ENCODE data around the gene DOCK6.

The DOCK6 gene

DNA sequence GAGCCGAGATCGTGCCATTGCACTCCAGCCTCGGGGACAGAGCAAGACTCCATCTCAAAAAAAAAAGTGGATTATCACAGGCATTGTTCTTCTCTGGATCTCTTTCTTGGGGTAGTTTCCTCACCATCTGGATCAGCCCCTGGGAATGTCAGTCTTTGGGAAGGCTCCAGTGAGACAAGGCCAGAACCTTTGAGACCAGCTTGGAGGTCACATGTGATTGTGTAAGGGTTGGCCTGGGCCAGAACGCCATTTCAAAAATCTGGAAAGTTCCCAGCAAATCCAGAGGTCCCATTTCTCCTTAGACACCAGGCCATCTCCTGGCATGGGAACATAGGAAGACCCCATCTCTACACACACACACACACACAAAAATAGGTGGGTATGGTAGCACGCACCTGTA lies 37.2 kb downstream of the DOCK6 start:
- no peak for DNase-seq (ENCODE audit: low read depth)

DNA sequence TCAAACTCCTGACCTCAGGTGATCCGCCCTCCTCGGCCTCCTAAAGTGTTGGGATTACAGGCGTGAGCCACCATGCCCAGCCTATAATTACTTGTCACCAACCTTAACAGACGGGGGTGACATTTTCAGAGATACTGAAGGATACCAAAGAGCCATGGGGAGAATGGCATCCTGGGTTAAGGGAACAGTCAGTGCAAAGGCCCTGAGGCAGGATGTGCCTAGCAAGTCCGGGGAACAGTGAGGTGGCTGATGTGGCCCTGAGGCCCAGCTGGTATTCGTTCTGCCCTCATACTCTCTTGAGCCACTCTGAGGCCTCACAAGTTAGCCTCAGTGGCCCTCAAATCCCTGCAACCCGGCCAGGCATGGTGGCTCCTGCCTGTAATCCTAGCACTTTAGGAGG lies 37.9 kb downstream of the DOCK6 start:
- no peak for DNase-seq (ENCODE audit: low read depth)

DNA sequence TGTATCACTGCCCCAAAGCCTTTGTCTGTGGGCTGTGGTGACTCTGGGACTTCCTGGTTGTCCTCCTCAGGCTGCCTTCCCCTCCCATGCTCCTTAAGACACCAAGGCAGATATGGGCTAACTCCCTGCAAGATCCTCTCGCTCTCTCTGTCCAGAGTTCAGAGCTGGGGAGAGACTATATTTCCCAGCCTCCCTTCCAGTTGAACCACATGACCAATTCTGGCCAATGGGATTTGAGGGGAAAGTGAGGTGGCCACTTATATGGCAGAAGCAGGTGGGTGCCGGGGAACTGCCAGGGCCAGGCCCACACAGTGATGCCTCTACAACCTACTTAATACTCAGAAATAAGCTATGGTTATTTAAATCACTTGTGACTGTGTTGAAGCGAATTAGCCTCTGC lies 39.1 kb downstream of the DOCK6 start:
- no peak for DNase-seq (ENCODE audit: low read depth)

DNA sequence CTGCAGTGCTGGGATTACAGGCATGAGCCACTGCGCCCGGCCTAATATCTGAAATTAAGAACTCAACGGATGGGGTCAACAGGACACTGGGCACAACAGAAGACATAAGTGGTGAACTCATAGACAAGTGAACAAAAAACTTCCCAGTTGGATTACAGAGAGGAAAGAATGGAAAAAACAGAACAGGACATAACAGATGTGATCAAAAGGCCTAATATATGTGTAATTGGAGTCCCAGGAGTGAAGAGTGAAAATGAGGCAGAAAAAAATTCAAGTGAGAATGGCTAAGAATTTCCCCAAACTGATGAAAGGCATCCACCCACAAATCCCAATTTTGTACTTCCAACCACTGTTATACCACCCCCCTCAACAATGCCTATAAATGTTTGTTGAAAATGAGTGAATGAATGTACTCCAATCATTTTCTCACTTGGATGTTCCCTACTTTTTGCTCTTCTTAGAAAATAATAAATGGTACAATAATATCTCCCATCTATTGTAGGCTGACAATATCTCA lies 41.2 kb downstream of the DOCK6 start:
- DNase-seq (ENCODE audit: low read depth) = no peak

DNA sequence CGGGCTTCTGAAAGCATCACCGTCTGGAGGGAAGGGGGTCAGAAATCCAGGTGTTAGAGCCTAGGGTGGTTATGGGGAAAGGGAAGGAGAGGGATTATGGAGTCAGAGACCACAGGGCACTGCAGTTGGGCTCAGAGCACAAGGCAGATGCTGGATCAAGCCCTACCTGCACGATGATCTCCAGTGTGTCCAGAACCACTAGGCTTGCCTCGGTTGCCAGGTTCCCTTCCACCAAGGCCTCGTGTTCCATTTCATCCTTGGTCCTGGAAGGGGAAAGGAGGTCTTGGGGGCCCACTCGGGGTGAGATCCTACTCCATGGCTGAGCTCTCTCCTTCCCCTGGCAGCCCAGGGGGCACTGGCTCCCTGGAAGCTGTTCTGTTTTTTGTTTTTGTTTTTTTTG lies 47.9 kb downstream of the DOCK6 start:
- no peak for DNase-seq (ENCODE audit: low read depth)

DNA sequence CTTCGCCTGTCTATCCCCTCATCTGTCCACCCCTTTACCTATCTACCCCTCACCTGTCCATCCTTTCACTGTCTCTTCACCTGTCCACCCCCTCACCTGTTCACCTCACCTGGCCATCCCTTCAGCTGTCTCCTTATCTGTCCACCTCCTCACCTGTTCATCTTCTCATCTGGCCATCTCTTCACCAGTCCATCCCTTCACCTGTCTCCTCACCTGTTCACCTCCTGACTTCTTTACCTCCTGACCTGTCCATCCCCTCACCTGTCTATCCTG lies 51.7 kb downstream of the DOCK6 start:
- DNase-seq (ENCODE audit: low read depth) = no peak

DNA sequence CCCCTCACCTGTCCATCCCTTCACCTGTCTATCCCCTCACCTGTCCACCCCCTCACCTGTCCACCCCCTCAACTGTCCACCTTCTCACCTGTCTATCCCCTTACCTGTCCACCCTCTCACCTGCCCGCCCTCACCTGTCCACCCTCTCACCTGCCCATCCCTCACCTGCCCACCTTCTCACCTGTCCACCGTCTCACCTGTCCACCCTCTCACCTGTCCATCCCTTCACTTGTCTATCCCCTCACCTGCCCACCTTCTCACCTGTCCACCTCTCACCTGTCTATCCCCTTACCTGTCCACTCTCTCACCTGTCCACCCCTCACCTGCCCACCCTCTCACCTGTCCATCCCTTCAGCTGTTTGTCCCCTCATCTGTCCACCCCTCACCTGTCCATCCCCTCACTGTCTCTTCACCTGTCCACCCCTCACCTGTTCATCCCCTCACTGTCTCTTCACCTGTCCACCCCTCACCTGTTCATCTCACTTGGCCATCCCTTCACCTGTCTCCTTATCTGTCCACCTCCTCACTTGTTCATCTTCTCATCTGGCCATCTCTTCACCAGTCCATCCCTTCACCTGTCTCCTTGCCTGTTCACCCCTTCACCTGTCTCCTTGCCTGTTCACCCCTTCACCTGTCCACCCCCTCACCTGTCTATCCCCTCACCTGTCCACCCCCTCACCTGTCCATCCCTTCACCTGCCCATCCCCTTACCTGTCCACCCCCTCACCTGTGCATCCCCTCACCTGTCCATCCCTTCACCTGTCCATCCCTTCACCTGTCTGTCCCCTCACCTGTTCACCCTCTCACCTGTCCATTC lies 52.3 kb downstream of the DOCK6 start:
- DNase-seq (ENCODE audit: low read depth) = no peak

DNA sequence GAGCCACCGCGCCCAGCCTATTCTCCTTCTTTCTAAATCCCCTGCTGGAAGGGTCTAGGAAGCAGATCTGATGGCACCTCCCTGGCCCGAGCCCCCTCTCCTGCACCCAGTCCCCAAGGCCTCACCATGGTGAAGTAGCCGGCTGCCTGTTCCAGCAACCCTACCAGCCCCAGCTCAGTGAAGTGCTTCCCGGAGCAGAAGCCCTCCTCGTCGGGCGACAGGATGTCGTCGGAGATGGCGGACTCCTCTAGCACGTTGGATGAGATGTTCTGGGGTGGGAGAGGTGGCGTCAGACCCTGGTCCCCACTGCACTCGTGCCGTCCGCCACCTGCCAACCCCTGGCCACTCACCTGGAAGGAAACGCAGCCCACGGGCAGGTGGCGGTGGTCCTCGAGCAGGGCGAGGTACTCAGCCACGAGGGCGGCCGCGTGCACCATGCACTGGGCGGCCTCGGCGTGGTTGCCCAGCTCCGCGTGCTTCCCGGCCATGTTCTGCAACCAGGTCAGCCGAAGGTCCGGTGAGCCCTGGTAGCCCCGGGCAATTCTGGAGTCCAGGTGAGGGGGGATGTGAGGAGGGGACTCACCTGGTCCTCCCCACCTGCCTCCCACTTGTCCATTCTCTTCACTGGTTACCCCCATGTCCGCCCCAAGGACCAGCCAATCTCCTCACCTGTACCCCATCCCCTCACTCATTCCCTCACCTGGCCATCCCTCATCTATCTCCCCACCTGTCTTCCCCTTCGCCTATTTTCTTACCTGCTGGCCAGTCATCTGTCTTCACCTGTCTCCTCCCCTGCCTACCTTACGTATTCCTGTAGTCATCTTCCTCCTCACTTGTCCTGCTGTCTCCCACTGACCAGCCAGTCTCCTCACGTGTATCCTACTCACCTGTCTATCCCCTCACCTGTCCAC lies 53.5 kb downstream of the DOCK6 start:
- peak; percentile 48 for DNase-seq (ENCODE audit: low read depth)

DNA sequence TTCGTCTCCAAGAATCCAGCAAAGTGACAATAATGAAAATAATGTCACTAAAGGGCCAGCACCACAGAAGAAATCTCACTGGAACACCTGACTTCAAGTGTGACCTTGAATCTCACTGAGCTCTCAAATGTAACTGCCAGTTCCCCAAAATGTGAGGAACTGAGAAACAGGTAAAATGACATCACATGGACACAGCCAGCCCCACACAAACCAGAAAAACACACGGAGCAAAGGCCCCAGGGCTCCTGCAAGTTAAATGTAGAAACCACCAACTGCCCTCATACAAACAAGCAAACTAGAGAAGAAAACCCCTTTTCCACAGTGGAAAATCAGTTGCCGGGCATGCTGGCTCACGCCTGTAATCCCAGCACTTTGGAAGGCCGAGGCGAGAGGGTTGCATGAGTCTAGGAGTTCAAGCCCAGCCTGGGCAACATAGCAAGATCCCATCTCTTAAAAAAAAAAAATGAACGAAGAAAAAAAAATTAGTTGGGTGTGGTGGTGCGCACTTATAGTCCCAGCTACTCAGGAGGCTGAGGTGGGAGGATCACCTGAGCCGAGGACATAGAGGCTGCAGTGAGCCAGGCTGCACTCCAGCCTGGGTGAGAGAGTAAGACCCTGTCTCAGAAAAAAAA lies 56.3 kb downstream of the DOCK6 start:
- DNase-seq (ENCODE audit: low read depth) = no peak

DNA sequence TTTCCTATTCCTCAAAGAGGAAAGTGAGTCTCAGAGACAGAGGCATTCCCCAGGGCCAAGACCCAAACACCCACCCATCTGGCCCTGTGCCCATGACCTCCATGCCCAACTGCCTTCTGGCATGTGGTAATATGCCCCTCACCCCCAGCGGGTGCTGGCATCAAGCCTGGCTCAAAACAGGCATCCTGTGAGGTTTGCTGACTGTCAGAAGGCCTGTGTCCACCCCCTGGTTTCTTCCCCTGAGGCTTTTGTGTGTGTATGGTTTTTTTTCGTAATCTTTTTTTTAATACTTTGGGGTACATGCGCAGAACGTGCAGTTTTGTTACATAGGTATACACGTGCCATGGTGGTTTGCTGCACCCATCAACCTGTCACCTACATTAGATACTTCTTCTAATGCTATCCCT lies 57.4 kb downstream of the DOCK6 start:
- peak; percentile 65 for DNase-seq (ENCODE audit: low read depth)

DNA sequence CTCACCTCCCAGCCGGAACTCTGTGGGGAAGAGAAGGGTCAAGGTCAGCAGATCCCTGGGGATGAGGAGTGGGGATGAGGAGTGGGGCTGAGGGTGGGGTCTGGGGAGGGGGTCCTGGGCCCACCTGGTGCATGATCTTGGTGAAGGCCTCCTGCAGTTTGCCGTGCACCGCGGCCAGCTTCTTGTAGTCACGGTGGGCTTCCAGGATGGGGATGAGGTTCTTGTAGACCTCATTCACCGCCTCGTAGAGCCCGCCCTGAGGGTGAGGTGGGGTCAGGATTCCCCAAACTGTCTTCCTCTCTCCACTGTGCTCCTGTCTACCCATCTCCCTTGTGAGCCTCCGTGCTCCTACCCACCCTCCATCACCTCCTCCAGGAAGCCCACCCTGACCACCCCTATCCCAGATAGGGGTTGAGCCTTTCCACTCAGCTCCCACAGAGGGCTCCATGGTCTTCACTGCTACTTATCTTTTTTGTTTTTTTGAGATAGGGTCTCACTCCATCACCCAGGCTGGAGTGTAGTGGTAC lies 58.2 kb downstream of the DOCK6 start:
- DNase-seq (ENCODE audit: low read depth) = no peak

DNA sequence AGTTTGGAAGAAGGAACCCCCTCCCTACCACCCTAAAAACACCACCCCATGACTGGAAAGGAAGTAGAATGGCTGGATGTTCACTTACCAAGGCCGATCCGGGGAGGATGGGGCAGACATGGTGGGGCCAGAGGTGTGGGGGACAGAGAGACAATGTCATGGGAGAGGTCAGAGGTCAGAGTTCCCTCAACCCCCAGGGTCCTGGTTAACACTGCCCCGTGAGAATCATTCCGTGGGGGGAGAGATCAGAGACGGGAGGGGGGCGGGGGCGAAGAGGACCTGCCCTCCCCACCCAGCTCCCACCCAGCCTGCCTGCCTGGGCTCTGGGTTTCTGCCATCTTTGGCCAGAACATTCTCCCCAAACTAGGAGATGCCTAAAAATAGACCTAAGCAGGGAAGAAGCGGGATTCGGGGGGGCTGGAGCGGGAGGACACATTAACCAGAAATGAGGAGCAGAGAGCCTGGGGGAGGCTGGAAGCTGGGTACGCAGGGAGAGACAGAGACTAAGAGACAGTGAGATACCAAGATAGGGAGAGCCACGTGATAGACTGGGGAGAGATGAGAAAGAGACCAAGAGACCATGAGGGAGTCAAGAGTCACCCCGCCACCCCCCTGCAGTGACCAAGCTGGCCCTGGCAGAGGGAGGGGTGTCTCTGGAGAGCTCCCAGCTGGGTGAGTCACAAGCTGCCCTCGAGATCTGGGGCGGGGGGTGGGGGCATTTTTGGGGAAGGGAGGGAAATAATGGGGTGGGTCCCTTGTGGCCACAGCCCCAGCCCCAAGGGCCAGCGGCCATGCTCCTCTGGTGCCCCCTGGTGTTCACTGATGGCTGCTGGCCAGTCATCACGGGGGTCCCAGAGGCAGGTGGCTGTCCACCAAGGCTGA lies 58.9 kb downstream of the DOCK6 start:
- DNase-seq (ENCODE audit: low read depth) = peak; percentile 85

DNA sequence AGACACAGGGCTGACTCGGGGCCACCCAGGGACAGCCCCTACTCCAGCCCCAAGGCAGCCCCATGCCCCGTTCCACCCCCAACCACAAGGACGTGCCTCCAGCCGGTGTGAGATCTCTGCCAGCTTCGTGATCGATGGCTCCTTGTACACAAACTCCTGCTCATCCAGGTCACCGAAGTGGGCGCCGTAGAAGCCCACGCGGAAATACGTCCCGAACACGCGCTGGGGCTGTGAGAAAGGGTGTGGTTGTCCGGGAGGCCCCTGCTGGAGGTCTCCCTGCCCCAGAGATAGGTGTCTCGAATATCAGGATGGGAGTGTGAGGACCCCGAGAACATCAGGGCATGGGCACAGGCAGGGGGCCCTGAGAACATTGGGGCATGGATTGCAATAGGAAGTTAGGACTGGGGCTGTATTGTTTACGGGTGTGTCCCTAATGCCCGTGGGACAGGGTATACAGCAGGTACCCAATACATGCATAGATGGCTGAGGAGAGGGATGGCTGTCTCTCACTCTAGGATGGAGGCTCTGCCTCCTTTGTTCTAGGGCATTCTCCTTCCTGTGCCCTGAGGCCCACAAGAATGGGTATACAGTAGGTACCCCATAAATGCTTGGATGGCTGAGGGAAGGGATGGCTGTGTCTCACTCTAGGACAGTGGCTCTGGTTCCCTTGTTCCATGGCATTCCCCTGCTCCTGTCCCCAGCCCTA lies 59.7 kb downstream of the DOCK6 start:
- no peak for DNase-seq (ENCODE audit: low read depth)

DNA sequence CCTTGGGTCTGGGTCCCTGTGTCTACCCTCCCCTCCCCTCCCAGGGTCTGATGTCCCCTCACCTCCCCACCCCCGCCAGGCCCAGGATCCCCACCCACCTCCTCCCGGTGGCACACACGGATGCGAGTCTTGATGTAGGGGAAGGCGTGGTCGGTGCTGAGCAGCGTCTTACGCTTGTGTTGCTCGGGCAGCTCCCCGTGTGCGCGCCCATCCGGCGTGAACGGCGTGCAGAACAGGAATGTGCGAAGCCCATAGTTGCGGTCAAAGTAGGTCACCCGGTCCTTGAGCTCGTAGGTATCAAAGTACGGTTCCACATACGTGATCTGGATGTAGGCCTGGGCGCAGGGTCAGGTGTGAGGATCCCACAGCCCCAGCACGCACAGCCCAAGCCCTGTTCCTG lies 60.5 kb downstream of the DOCK6 start:
- no peak for DNase-seq (ENCODE audit: low read depth)

DNA sequence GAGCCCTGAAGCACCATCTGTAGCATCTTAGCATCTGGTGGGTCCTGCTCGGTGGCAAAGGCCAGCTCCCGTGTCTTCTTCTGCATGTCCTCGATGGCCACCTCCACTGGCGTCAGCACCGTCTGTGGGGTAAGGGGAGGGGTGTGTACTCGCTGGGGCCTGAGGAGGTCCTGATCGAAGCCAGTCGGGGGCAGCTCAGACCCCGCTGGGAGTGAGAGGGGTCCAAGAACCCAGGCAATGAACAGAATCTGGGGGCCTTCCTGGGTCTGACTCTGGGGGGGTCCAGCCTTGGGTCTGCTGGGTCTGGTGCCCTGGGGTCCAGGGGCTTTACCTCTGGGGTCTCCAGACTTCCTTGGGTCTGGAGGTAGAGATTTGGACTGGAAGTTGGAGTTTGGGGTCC lies 61.4 kb downstream of the DOCK6 start:
- no peak for DNase-seq (ENCODE audit: low read depth)

DNA sequence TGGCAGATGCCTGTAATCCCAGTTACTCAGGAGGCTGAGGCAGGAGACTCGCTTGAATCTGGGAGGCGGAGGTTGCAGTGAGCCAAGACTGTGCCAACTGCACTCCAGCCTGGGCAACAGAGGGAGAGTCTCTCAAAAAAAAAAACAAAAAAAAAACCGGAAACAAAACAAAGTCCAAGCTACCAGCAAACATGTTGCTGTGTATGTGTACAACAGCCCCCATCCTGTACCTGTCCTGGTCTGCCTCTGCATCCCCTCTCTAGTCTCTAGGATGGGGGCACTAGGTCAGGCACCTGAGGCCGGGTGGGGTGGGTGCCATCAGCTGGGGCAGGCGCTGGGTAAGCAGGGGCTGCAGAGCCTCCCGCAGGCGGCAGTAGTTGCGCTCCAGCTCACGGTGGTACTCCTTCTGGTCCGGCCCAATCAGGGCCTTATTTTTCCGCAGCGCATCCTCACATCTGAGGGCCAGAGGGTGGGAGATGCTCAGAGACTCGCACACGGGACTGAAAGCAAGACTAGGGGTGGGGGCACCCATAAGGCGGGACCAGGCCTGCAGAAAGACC lies 62.2 kb downstream of the DOCK6 start:
- DNase-seq (ENCODE audit: low read depth) = no peak

DNA sequence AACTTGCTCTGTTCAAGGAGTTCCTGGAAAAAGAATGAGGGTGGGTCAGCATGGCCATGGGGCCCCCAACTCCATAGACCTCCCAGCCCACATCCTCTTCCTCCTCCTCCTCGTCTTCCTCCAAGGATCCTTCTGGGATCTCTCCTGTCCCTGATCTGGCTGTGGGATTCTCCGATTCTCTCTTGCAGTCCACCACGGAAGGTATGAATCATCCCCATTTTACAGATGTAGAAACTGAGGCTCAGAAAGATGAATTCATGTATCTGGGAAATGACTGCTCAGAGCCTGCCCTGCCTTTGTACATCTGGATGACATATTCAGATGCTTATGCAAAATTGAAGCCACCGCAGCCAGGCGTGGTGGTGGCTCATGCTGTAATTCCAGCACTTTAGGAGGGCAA lies 62.8 kb downstream of the DOCK6 start:
- no peak for DNase-seq (ENCODE audit: low read depth)

DNA sequence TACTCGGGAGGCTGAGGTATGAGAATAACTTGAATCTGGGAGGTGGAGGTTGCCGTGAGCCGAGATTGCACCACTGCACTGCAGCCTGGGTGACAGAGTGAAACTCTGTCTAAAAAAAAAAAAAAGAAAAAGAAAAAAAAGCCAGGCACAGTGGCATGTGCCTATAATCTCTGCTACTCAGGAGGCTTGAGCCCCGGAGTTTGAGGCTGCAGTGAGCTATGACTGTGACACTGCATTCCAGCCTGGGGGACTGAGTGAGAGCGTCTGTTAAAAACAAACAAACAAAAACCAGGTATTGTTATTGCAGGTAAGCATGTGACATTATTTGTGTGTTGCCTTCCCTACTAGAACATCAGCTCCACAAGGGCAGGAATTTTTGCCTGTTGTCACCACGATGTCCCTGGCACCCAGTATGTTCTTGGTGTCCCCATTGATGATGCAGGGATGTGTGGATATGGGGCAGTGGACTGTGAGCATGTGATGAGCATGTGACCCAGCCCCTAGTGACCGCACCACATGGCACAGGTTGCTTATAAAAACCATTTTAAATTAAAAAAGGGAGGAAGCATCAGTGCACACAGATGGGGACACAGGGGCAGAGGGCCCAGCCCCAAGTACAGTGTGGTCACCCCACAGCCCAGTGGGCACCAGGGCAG lies 63.4 kb downstream of the DOCK6 start:
- DNase-seq (ENCODE audit: low read depth) = no peak

DNA sequence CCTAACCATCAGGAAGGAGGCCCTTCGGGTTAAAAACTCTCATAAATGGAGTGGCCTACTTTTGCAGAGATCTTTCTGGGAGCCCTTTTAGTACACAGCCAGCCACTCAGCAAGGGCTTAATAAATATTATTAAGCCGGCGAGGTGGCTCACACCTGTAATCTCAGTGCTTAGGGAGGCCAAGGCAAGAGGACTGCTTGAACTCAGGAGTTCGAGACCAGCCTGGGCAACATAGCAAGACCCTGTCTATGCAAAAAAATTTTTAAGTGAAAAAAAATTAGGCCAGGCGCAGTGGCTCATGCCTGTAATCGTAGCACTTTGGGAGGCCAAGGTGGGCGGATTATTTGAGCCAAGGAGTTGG lies 64.2 kb downstream of the DOCK6 start:
- DNase-seq (ENCODE audit: low read depth) = no peak

Data from fibroblast of gingiva (primary cell).